H1 (cell line): ENCODE data around the gene RGS17. TPM values are rescaled to one million over a fixed set of nuclear protein-coding genes. Genes with fewer than 3 reads are reported as not detected.

Experiments
- CTCF ChIA-PET: fragments of 300-600 bp; sonication (Branson Sonifier 250); formaldehyde crosslinking; loops from one replicate; lab custom pipeline; 2021; ENCODE audit not compliant: partially characterized antibody; lab: Charles Lee
- POLR2A ChIA-PET: fragments of 300-600 bp; sonication (Branson Sonifier 250); formaldehyde crosslinking; loops from one replicate; lab custom pipeline; 2021; ENCODE audit warnings: inconsistent platforms; ENCODE audit not compliant: partially characterized antibody; lab: Charles Lee
- DNase-seq, 2 experiments: peaks; one replicate each; pipeline versions ENCODE4 v3.0.0 to v3.0.0-alpha.2; 2010 to 2022; ENCODE audit warnings: low spot score in 2 of 2, low read depth in 1 of 2, mixed read lengths in 1 of 2
- FAIRE-seq: peaks from 2 replicates; lab custom pipeline; 2011; peaks lifted over from hg19 to GRCh38; lab: Jason Lieb, UNC
- H2AFZ ChIP-seq: 2 replicates; pipeline ENCODE4 v1.8.1; 2012; ENCODE audit warnings: low read length, inconsistent platforms
- H2AK5ac ChIP-seq: 2 replicates; pipeline ENCODE4 v1.6.1; 2013; ENCODE audit warnings: low read depth, low read length
- H2BK120ac ChIP-seq: replicated peaks from 2 replicates; pipeline ENCODE3; 2013; ENCODE audit warnings: low read depth, low read length, inconsistent platforms
- H2BK12ac ChIP-seq: 2 replicates; pipeline ENCODE4 v1.6.1; 2013; ENCODE audit warnings: low read depth, low read length
- H2BK15ac ChIP-seq: 2 replicates; pipeline ENCODE4 v1.6.1; 2013; ENCODE audit warnings: low read length
- H2BK20ac ChIP-seq: 2 replicates; pipeline ENCODE4 v1.6.1; 2013; ENCODE audit warnings: low read length
- H2BK5ac ChIP-seq: 2 replicates; pipeline ENCODE4 v1.6.1; 2013; ENCODE audit warnings: low read depth, low read length
- H3K14ac ChIP-seq: 2 replicates; pipeline ENCODE4 v1.6.1; 2013; ENCODE audit warnings: inconsistent platforms; ENCODE audit not compliant: insufficient read length
- H3K18ac ChIP-seq: 2 replicates; pipeline ENCODE4 v1.6.1; 2013; ENCODE audit warnings: low read length; ENCODE audit errors: extremely low read depth
- H3K23ac ChIP-seq: 2 replicates; pipeline ENCODE4 v1.6.1; 2013; ENCODE audit warnings: inconsistent platforms; ENCODE audit not compliant: insufficient read length
- H3K23me2 ChIP-seq: 2 replicates; pipeline ENCODE4 v1.6.1; 2013; ENCODE audit warnings: low read depth, low read length
- H3K27ac ChIP-seq: 2 replicates; pipeline ENCODE4 v1.6.1; 2011; ENCODE audit warnings: low read depth, low read length, inconsistent platforms
- H3K27me3 ChIP-seq, 4 experiments: replicated peaks in 1 of 4; 1 replicate in 1 of 4; 2 replicates in 3 of 4; pipeline versions ENCODE4 v1.6.1 to v1.8.1; 2011 to 2013; ENCODE audit warnings: low read length in 3 of 4, mild to moderate bottlenecking in 3 of 4, inconsistent platforms in 2 of 4, mixed read lengths in 2 of 4, moderate library complexity in 1 of 4; ENCODE audit not compliant: control insufficient read depth in 3 of 4, insufficient read depth in 3 of 4; ENCODE audit errors: extremely low read depth in 1 of 4
- H3K36me3 ChIP-seq, 4 experiments: 2 replicates each; pipeline versions ENCODE4 v1.6.1 to v1.8.1; 2011 to 2013; ENCODE audit warnings: mild to moderate bottlenecking in 4 of 4, low read length in 3 of 4, moderate library complexity in 2 of 4, control low read depth in 1 of 4, inconsistent platforms in 1 of 4; ENCODE audit not compliant: insufficient read depth in 4 of 4, control insufficient read depth in 2 of 4
- H3K4ac ChIP-seq: replicated peaks from 2 replicates; pipeline ENCODE3; 2013; ENCODE audit warnings: low read length, low read depth, mixed read lengths, inconsistent platforms; ENCODE audit not compliant: insufficient read length
- H3K4me1 ChIP-seq, 4 experiments: replicated peaks in 1 of 4; 1 replicate in 1 of 4; 2 replicates in 3 of 4; pipeline versions ENCODE4 v1.6.1 to v1.8.1; 2011 to 2013; ENCODE audit warnings: low read length in 3 of 4, inconsistent platforms in 2 of 4, mixed read lengths in 1 of 4; ENCODE audit not compliant: insufficient read depth in 4 of 4, control insufficient read depth in 3 of 4
- H3K4me2 ChIP-seq, 2 experiments: 2 replicates each; pipeline versions ENCODE4 v1.6.1 to v1.8.1; 2011 to 2013; ENCODE audit warnings: low read depth in 2 of 2, low read length in 2 of 2, control low read depth in 1 of 2, inconsistent platforms in 1 of 2, mild to moderate bottlenecking in 1 of 2; ENCODE audit not compliant: insufficient read depth in 1 of 2
- H3K4me3 ChIP-seq, 4 experiments: fragments of 200-600, 300-600 bp in 1 of 4; sonication (generic), shearing (Covaris generic), sonication (Bioruptor Twin) in 1 of 4; 2 replicates each; pipeline versions ENCODE4 v1.5.1 to v1.8.1; 2011 to 2016; ENCODE audit warnings: low read length in 4 of 4, low read depth in 3 of 4, control low read depth in 2 of 4, inconsistent platforms in 2 of 4, mild to moderate bottlenecking in 2 of 4, mixed read lengths in 1 of 4, moderate library complexity in 1 of 4; ENCODE audit not compliant: insufficient read depth in 2 of 4; ENCODE audit errors: extremely low read depth in 1 of 4
- H3K56ac ChIP-seq: replicated peaks from 2 replicates; pipeline ENCODE3; 2013; ENCODE audit warnings: low read depth, mild to moderate bottlenecking, mixed read lengths, low read length, inconsistent platforms; ENCODE audit not compliant: insufficient read length
- H3K79me1 ChIP-seq: 2 replicates; pipeline ENCODE4 v1.6.1; 2013; ENCODE audit warnings: low read depth, low read length, control low read depth
- H3K79me2 ChIP-seq, 2 experiments: 2 replicates each; pipeline versions ENCODE4 v1.6.1 to v1.8.1; 2012 to 2013; ENCODE audit warnings: low read length in 2 of 2, mild to moderate bottlenecking in 2 of 2, inconsistent platforms in 1 of 2; ENCODE audit not compliant: insufficient read depth in 2 of 2, control insufficient read depth in 1 of 2
- H3K9ac ChIP-seq, 4 experiments: replicated peaks in 1 of 4; 1 replicate in 1 of 4; 2 replicates in 3 of 4; pipeline versions ENCODE4 v1.6.1 to v1.8.1; 2011 to 2013; ENCODE audit warnings: low read depth in 3 of 4, low read length in 3 of 4, control low read depth in 2 of 4, mild to moderate bottlenecking in 2 of 4, moderate library complexity in 2 of 4, inconsistent platforms in 1 of 4; ENCODE audit errors: extremely low read depth in 1 of 4
- H3K9me3 ChIP-seq, 2 experiments: 2 replicates each; pipeline versions ENCODE4 v1.6.1 to v1.8.1; 2012 to 2013; ENCODE audit warnings: mild to moderate bottlenecking in 2 of 2, moderate library complexity in 2 of 2, control low read depth in 1 of 2, inconsistent platforms in 1 of 2, low read depth in 1 of 2, low read length in 1 of 2, mixed read lengths in 1 of 2; ENCODE audit not compliant: insufficient read depth in 2 of 2
- H4K20me1 ChIP-seq, 2 experiments: replicated peaks in 1 of 2; 2 replicates each; pipeline versions ENCODE3 to v1.8.1; 2011 to 2013; ENCODE audit warnings: inconsistent platforms in 2 of 2, low read length in 2 of 2, mild to moderate bottlenecking in 1 of 2; ENCODE audit not compliant: insufficient read depth in 2 of 2, control insufficient read depth in 1 of 2
- H4K5ac ChIP-seq: 2 replicates; pipeline ENCODE4 v1.6.1; 2013; ENCODE audit warnings: low read length, low read depth, mixed read lengths, inconsistent platforms; ENCODE audit not compliant: insufficient read length
- H4K8ac ChIP-seq: 2 replicates; pipeline ENCODE4 v1.8.0; 2013; ENCODE audit warnings: mild to moderate bottlenecking, moderate library complexity, low read length, inconsistent platforms; ENCODE audit not compliant: insufficient read depth; ENCODE audit errors: extremely low read depth
- H4K91ac ChIP-seq: replicated peaks from 2 replicates; pipeline ENCODE3; 2013; ENCODE audit warnings: low read length, mixed read lengths, inconsistent platforms; ENCODE audit not compliant: insufficient read length
- WGBS, 2 experiments: shearing (Covaris generic) in 1 of 2; methylation state at CpG; one replicate each; pipeline versions ENCODE4 v1.1.6 to v1.1.7; 2013 to 2015; ENCODE audit warnings: low lambda C conversion rate in 2 of 2, mixed read lengths in 2 of 2, inconsistent platforms in 1 of 2, low coverage in 1 of 2, missing lambda C conversion rate in 1 of 2; ENCODE audit not compliant: insufficient replicate concordance in 2 of 2, insufficient coverage in 1 of 2, insufficient read length in 1 of 2; ENCODE audit errors: extremely low coverage in 1 of 2, missing lambda C conversion rate in 1 of 2; 5-methylcytosine and 5-hydroxymethylcytosine counted together
- polyA plus RNA-seq, 7 experiments: library from polyadenylated mRNA; depleted of rRNA in 3 of 7; stranded (reverse) in 5 of 7; unstranded in 2 of 7; fragments of >200 nt in 5 of 7; fragments of 200-250 nt in 2 of 7; gene quantifications; 1 replicate in 5 of 7; 2 replicates in 1 of 7; 4 replicates in 1 of 7; pipeline versions ENCODE4 v1.2.1 to v1.2.3, GENCODE V29; 2011 to 2013; ENCODE audit warnings: missing spikeins in 2 of 7, mixed read lengths in 2 of 7
- total RNA-seq: library from RNA; stranded (reverse); fragmentation: NEBNext Ultra II Directional; extraction: Animal tissue kit (Norgen Biotek cat#: 25700); gene quantifications from 2 replicates; pipeline ENCODE4 v1.2.1, GENCODE V29; 2021

The RGS17 gene
- total and polyA plus RNA-seq, 2 of the 8 experiments (the other 6 are each of a cell fraction or from before 2014, with no cell fraction given) = 2.0 to 12.2 TPM

- DNase-seq (no peak), FAIRE-seq (no peak)
- Histone ChIP-seq H2BK120ac (no peak overlapping the region), H2BK15ac (no peak overlapping the region), H3K36me3 (no peaks in the 10 kb centered on the region), H4K8ac (no peak overlapping the region), H3K9ac (no peak overlapping the region), H3K27ac (no peak overlapping the region), H3K23me2 (no peaks in the 10 kb centered on the region; the same call in 1 of the 2 replicates), H3K14ac (no peak overlapping the region), H3K56ac (no peak overlapping the region), H3K79me2 (no peaks in the 10 kb centered on the region), H3K18ac (no peak overlapping the region), H3K4ac (no peak overlapping the region), H3K4me2 (no peak overlapping the region), H2AK5ac (no peak overlapping the region), H2BK20ac (no peak overlapping the region), H3K23ac (no peak overlapping the region), H4K20me1 (no peaks in the 10 kb centered on the region), H3K4me3 (no peak overlapping the region), H3K9me3 (no peaks in the 10 kb centered on the region), H2BK12ac (no peak overlapping the region), H3K79me1 (peaks cover 2% of the 10 kb centered on the region; the same call in 1 of the 2 replicates), H2BK5ac (no peak overlapping the region), H3K4me1 (peaks cover 2 to 9% (median 4%) of the 10 kb centered on the region in 4 experiments; a peak in 4 of 7 replicates), H2AFZ (no peak overlapping the region), H4K91ac (no peak overlapping the region), H3K27me3 (no peaks in the 10 kb centered on the region), H4K5ac (no peak overlapping the region)
- POLR2A ChIA-PET = no interaction called here
- CTCF ChIA-PET = no interaction called here
- WGBS, 2 experiments = 92% methylated on average over 2 of the region's 2 CpGs; no CpG with 5 or more reads in 1 of the 2 experiments
Observed at GRCh38 chr6:153056308-153056707, 74.8 kb downstream of the RGS17 start.
